BJ (cell line): ENCODE results near the gene PLA2G6. TPM values are rescaled to one million over a fixed set of nuclear protein-coding genes. Genes with fewer than 3 reads are reported as not detected.
A peak's percentile ranks its signal among the peaks of the same experiment; 100 is the strongest.

Source experiments
- CTCF ChIA-PET: fragments of 350-600 bp; formaldehyde crosslinking; extraction: SDS; loops from one replicate; lab custom pipeline; 2021; ENCODE audit warnings: antibody characterized with exemption, inconsistent platforms; lab: Yijun Ruan, JAX
- POLR2A ChIA-PET: fragments of 300-600 bp; sonication (Branson Sonifier 250); formaldehyde crosslinking; extraction: SDS; loops from one replicate; lab custom pipeline; 2021; ENCODE audit warnings: antibody characterized with exemption; lab: Charles Lee
- DNase-seq: peaks from one replicate; pipeline ENCODE4 v3.0.0-alpha.2; 2011; ENCODE audit warnings: low read depth
- H3K27me3 ChIP-seq: 2 replicates; pipeline ENCODE4 v1.6.0; 2011; ENCODE audit warnings: low read length; ENCODE audit not compliant: control insufficient read depth, insufficient read depth
- H3K36me3 ChIP-seq: 2 replicates; pipeline ENCODE4 v1.5.1; 2011; ENCODE audit warnings: low read length; ENCODE audit not compliant: control insufficient read depth, insufficient read depth
- H3K4me3 ChIP-seq: 2 replicates; pipeline ENCODE4 v1.5.1; 2011; ENCODE audit warnings: low read depth, mild to moderate bottlenecking, control low read depth, low read length
- polyA plus RNA-seq: library from polyadenylated mRNA; depleted of rRNA; stranded (reverse); fragments of >200 nt; gene quantifications from 2 replicates; pipeline ENCODE4 v1.2.3, GENCODE V29; 2011
- TF ChIP-seq, protein P1 (sequence below): IDR thresholded peaks from 2 replicates; pipeline ENCODE4 v1.5.1; 2011; ENCODE audit warnings: low read depth, mild to moderate bottlenecking, control low read depth, inconsistent platforms, low read length, moderate library complexity; ENCODE audit not compliant: insufficient read depth

Gene PLA2G6
- polyA plus RNA-seq, 1 experiment, result 14.9 TPM

DNA sequence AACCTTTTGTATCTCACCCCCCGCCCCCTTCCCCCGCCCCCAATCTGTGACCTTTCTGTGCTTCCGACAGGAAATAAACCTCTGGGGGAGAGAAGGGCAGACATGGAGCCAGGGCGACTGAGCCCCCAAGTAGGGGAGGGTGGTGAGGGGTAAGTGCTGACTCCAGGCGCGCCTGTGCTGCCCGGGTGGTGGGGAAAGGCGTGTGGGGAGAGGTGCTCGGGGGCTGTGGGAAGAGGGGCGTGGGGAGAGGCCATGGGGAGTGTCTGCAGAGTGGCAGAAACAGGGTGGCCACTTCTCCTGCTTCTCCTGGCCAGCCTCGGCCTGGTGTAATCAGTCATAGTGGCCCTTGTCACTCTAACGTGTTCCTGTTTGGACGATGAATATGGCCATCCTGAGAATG, 105.7 kb downstream of the PLA2G6 start:
- Histone ChIP-seq H3K36me3 (peaks cover 13% of the 10 kb centered on the region), H3K27me3 (no peaks in the 10 kb centered on the region), H3K4me3 (no peak overlapping the region)
- ChIA-PET POLR2A (no interaction called here), CTCF (no interaction called here)
- no peak for DNase-seq
- TF ChIP-seq, protein P1, sequence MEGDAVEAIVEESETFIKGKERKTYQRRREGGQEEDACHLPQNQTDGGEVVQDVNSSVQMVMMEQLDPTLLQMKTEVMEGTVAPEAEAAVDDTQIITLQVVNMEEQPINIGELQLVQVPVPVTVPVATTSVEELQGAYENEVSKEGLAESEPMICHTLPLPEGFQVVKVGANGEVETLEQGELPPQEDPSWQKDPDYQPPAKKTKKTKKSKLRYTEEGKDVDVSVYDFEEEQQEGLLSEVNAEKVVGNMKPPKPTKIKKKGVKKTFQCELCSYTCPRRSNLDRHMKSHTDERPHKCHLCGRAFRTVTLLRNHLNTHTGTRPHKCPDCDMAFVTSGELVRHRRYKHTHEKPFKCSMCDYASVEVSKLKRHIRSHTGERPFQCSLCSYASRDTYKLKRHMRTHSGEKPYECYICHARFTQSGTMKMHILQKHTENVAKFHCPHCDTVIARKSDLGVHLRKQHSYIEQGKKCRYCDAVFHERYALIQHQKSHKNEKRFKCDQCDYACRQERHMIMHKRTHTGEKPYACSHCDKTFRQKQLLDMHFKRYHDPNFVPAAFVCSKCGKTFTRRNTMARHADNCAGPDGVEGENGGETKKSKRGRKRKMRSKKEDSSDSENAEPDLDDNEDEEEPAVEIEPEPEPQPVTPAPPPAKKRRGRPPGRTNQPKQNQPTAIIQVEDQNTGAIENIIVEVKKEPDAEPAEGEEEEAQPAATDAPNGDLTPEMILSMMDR, result no peak

DNA sequence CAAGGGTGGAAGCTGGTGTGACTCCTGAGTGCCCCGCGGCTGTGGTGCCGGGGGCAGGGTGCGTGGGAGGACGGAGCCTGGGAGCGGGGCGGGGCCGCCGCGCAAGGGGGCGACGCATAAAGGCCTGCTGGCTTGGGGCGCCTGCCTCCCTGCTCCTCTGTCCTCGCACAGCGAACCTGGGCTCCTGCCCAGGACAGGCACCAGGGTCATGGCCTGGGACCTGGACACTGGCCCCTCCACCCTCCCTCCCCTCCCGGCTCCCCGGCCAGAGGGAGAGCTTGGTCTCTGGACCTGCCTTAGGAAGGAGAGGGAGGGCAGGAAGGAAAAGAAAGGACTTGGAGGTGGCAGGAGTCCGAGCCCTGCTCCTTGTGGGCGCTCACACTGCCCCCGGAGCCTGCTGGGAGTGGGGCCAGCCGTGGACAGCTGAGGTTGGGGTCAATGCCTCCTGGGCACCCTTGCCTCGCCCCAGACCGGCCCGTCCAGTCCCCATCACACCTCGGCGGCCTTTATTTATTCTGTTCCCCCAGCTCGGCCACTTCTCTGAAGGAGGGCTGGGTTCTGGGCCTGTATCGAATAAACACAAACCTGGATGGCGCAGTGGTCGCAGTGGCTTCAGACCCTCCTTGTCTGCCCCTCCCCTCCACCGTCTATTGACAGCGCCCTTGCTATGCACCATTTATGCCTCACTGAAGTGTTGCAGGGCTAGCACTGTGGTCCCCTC, 106.4 kb downstream of the PLA2G6 start:
- POLR2A ChIA-PET, result no interaction called here
- H3K27me3 ChIP-seq, result no peaks in the 10 kb centered on the region
- TF ChIP-seq, protein P1, result no peak
- CTCF ChIA-PET, result no interaction called here
- no peak overlapping the region for H3K4me3 ChIP-seq
- peaks cover 13% of the 10 kb centered on the region for H3K36me3 ChIP-seq
- DNase-seq, result no peak

DNA sequence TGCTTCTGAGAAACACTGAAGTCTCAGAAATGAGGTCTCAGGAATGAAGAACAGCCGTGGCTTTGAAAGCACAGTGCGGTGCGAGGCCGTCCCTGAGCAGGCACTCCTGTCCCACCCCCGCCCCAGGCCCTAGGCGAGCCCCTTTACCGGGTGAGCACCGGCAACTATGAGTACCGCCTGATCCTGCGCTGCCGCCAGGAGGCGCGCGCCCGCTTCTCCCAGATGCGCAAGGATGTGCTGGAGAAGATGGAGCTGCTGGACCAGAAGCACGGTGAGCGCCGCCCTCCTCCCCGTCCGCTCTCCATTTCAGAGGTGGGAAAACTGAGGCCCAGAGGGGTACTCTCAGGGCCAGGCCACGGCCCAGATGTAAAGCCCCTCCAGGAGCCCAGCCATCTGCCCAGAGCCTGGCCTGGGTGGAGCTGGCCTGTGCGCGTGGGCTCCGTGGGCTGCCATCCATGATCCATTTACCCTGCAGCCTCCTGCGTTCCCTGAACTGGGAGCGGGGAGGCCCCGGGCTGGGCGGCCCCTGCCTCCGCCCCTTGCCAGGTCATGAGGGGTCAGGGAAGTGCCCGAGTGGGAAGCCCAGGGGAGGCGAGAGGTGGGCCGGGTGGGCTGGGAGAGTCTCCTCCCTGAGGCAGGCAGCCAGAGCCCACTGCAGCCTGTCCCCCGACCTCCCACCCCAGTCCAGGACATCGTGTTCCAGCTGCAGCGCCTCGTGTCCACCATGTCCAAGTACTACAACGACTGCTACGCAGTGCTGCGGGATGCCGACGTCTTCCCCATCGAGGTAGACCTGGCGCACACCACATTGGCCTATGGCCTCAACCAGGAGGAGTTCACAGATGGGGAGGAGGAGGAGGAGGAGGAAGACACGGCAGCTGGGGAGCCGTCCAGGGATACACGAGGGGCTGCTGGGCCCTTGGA, 107.2 kb downstream of the PLA2G6 start:
- ChIA-PET POLR2A (no interaction called here), CTCF (interaction anchor here (0.5 to 1.3 kb wide), 2 partner anchors 208 to 384 kb away, joined by 3 to 4 read pairs; no protein-coding TSS in a partner anchor)
- Histone ChIP-seq H3K4me3 (no peak overlapping the region), H3K36me3 (peaks cover 13% of the 10 kb centered on the region), H3K27me3 (no peaks in the 10 kb centered on the region)
- TF ChIP-seq, protein P1, result peak; percentile 50
- DNase-seq, result no peak

DNA sequence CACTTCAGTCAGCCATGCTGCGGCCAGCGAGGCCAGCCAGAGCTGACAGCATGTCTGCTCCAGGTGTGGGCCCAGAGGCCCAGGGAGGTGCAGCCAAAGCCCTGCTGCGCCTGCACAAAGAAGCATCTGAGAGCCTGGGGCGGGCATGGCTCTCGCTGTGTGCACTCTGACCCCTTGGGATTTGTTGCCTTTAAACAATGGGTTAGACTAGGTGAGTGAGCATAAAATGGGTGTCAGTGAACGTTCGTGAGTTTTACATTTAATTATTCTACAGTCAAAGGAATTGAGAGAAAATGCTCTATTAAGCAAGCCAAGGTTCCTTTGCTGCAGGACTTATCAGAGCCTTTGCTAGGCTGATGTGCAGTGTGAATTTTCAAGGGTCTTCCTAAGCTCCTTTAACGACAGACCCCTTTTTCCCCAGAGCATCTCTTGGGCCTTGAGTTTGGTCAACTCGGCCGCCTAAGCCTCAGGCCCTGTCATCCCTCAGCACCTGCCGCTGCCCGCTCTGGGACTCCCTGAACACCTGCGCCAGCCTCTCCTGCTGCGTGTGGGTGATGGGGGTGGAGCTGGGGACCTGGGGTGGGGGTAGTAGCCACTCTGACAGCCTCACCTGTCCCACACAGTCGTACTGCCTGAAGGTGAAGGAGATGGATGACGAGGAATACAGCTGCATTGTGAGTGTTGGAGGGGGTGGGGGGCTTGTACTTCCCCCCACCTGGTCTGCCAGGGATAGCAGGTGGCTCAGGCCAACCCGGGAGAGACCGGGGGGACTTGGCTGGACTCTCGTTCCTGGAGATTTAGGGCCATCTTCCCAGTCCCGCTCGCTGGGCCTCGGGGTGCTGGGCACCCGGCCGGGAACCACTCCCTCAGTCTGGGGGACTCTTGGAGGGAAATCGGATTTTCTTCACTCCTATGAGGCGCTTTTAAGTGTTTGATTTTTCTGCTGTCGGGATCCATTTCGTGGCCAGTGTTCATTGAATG, 108.2 kb downstream of the PLA2G6 start:
- CTCF ChIA-PET, result interaction anchor here (1.3 kb wide), 1 partner anchor 209 kb away, joined by 4 read pairs; no protein-coding TSS in a partner anchor
- TF ChIP-seq, protein P1, result no peak
- no peaks in the 10 kb centered on the region for H3K27me3 ChIP-seq
- DNase-seq, result no peak
- no peak overlapping the region for H3K4me3 ChIP-seq
- POLR2A ChIA-PET, result no interaction called here
- H3K36me3 ChIP-seq, result peaks cover 13% of the 10 kb centered on the region
